LoVo (cell line): Measurements from ENCODE around the gene HSPA1A.
"Not testable (repeated sequence)": the region's sequence is repeated elsewhere in the genome, so short reads cannot be mapped to it uniquely, and the experiment has no call there.

Source experiments
- DNase-seq: peaks from one replicate; pipeline ENCODE4 v3.0.0-alpha.2; 2016; ENCODE audit warnings: low spot score

The HSPA1A gene

GRCh38 chr6:31836474-31837368 is 21.4 kb downstream of the HSPA1A start:
- DNase-seq = no peak

- DNase-seq = no peak
Observed at GRCh38 chr6:31837369-31838113, 22.2 kb downstream of the HSPA1A start.

- DNase-seq = not testable (repeated sequence)
Observed at GRCh38 chr6:31838114-31838553, 22.8 kb downstream of the HSPA1A start.

GRCh38 chr6:31838968-31839367 is 23.6 kb downstream of the HSPA1A start:
- no peak for DNase-seq

GRCh38 chr6:31839779-31840126 is 24.4 kb downstream of the HSPA1A start:
- not testable (repeated sequence) for DNase-seq

GRCh38 chr6:31842053-31842452 is 26.7 kb downstream of the HSPA1A start:
- no peak for DNase-seq

- DNase-seq = no peak
Observed at GRCh38 chr6:31844507-31844906, 29.2 kb downstream of the HSPA1A start.

GRCh38 chr6:31847276-31847978 is 32.1 kb downstream of the HSPA1A start:
- no peak for DNase-seq

- DNase-seq = no peak
Observed at GRCh38 chr6:31850765-31851484, 35.6 kb downstream of the HSPA1A start.

- no peak for DNase-seq
Observed at GRCh38 chr6:31851485-31851832, 36.1 kb downstream of the HSPA1A start.

GRCh38 chr6:31851980-31852718 is 36.8 kb downstream of the HSPA1A start:
- not testable (repeated sequence) for DNase-seq

- DNase-seq = not testable (repeated sequence)
Observed at GRCh38 chr6:31857774-31858173, 42.4 kb downstream of the HSPA1A start.

- DNase-seq = no peak
Observed at GRCh38 chr6:31858707-31859106, 43.4 kb downstream of the HSPA1A start.

- DNase-seq = no peak
Observed at GRCh38 chr6:31859923-31860322, 44.6 kb downstream of the HSPA1A start.

GRCh38 chr6:31860349-31860748 is 45.0 kb downstream of the HSPA1A start:
- no peak for DNase-seq

GRCh38 chr6:31861150-31861549 is 45.8 kb downstream of the HSPA1A start:
- no peak for DNase-seq

GRCh38 chr6:31861919-31862343 is 46.6 kb downstream of the HSPA1A start:
- no peak for DNase-seq

- DNase-seq = peak; percentile 100
Observed at GRCh38 chr6:31862344-31863235, 47.2 kb downstream of the HSPA1A start, which contains the start of gene NEU1. Gene NEU1, minus strand, starts transcription at chr6:31862821. Its CDS starts 45 bp downstream, at chr6:31862776.

- DNase-seq = not testable (repeated sequence)
Observed at GRCh38 chr6:31864123-31864562, 48.8 kb downstream of the HSPA1A start.

GRCh38 chr6:31864818-31865204 is 49.5 kb downstream of the HSPA1A start:
- DNase-seq = no peak
